SU-DHL-6 (cell line): ENCODE data around the gene LBX2.

Experiments used
- H2AFZ ChIP-seq: fragments of 200-600 bp; sonication (generic); 2 replicates; pipeline ENCODE4 v1.6.1; 2014; ENCODE audit warnings: low read depth, mild to moderate bottlenecking, moderate library complexity, mixed read lengths, antibody characterized with exemption, low read length; ENCODE audit not compliant: severe bottlenecking
- H3F3A ChIP-seq: fragments of 200-600 bp; shearing (Covaris generic); 2 replicates; pipeline ENCODE4 v1.6.0; 2016; ENCODE audit warnings: antibody characterized with exemption, mild to moderate bottlenecking; ENCODE audit not compliant: insufficient read depth
- H3K27ac ChIP-seq: fragments of 200-600 bp; sonication (generic); 2 replicates; pipeline ENCODE4 v1.5.1; 2016; ENCODE audit warnings: low read depth, mild to moderate bottlenecking, low read length, moderate library complexity, mixed read lengths
- H3K27me3 ChIP-seq: fragments of 200-600 bp; sonication (generic), shearing (Covaris generic); 2 replicates; pipeline ENCODE4 v1.6.0; 2014; ENCODE audit warnings: mild to moderate bottlenecking, low read length
- H3K36me3 ChIP-seq: fragments of 200-600 bp; sonication (generic); 2 replicates; pipeline ENCODE4 v1.6.1; 2014; ENCODE audit warnings: mild to moderate bottlenecking, low read length, mixed read lengths
- H3K4me2 ChIP-seq: fragments of 300-600, 200-600 bp; shearing (Covaris generic), sonication (generic); 2 replicates; pipeline ENCODE4 v1.6.0; 2014; ENCODE audit warnings: low read length, low read depth, mild to moderate bottlenecking; ENCODE audit not compliant: poor library complexity, severe bottlenecking
- H3K4me3 ChIP-seq: fragments of 200-600 bp; sonication (generic); 2 replicates; pipeline ENCODE4 v1.5.1; 2014; ENCODE audit warnings: antibody characterized with exemption, low read length, mild to moderate bottlenecking, mixed read lengths; ENCODE audit not compliant: insufficient read depth, poor library complexity, severe bottlenecking
- H3K79me2 ChIP-seq: fragments of 200-600 bp; sonication (generic); 2 replicates; pipeline ENCODE4 v1.6.1; 2014; ENCODE audit warnings: mild to moderate bottlenecking, low read length, moderate library complexity; ENCODE audit not compliant: insufficient read depth
- H3K9ac ChIP-seq: fragments of 200-600 bp; sonication (generic); 2 replicates; pipeline ENCODE4 v1.7.0; 2014; ENCODE audit warnings: mild to moderate bottlenecking, low read length
- H3K9me2 ChIP-seq: fragments of 200-600 bp; sonication (generic); replicated peaks from 2 replicates; pipeline ENCODE4 v1.6.1; 2014; ENCODE audit warnings: low read length; ENCODE audit not compliant: insufficient read depth
- H3K9me3 ChIP-seq: fragments of 200-600 bp; sonication (generic); 2 replicates; pipeline ENCODE4 v1.6.1; 2014; ENCODE audit warnings: low read length, mixed read lengths; ENCODE audit not compliant: insufficient read depth
- H4K20me1 ChIP-seq: fragments of 200-600 bp; sonication (generic); 2 replicates; pipeline ENCODE4 v1.6.1; 2014; ENCODE audit warnings: low read depth, mild to moderate bottlenecking, antibody characterized with exemption, low read length, moderate library complexity, mixed read lengths
- CTCF ChIP-seq: fragments of 200-600 bp; sonication (generic); IDR thresholded peaks from one replicate; pipeline ENCODE4 v1.5.1; 2017; ENCODE audit warnings: antibody characterized with exemption, mild to moderate bottlenecking, low read length, moderate library complexity; ENCODE audit not compliant: insufficient read depth, poor library complexity, severe bottlenecking
- EZH2phosphoT487 ChIP-seq: fragments of 200-600 bp; sonication (generic), shearing (Covaris generic); conservative IDR thresholded peaks from 2 replicates; pipeline ENCODE4 v1.6.1; 2018; ENCODE audit warnings: mild to moderate bottlenecking, antibody characterized with exemption, low read length, moderate library complexity, mixed read lengths

The LBX2 gene

GRCh38 chr2:74502720-74503505, 3.5 kb upstream of the LBX2 start:
- Histone ChIP-seq H3F3A (no peaks in the 10 kb centered on the region), H2AFZ (peak overlapping the region; percentile 52), H3K9me2 (no peaks in the 10 kb centered on the region), H3K9ac (peak overlapping the region; percentile 42), H3K36me3 (no peaks in the 10 kb centered on the region), H3K4me3 (peak overlapping the region; percentile 30), H3K27me3 (no peaks in the 10 kb centered on the region), H4K20me1 (no peaks in the 10 kb centered on the region), H3K79me2 (0 out of 2 replicates have a peak, but pooled peaks cover 3% of the 10 kb centered on the region), H3K27ac (no peak overlapping the region), H3K4me2 (peak overlapping the region; percentile 47), H3K9me3 (no peaks in the 10 kb centered on the region)
- TF ChIP-seq CTCF (peak; percentile 21), EZH2phosphoT487 (0 out of 2 replicates have a peak, but pooled peaks have one; percentile 31)

GRCh38 chr2:74502147-74502719, 2.8 kb upstream of the LBX2 start:
- H3K79me2 ChIP-seq: 0 out of 2 replicates have a peak, but pooled peaks cover 3% of the 10 kb centered on the region
- no peaks in the 10 kb centered on the region for H3F3A ChIP-seq
- no peak overlapping the region for H3K4me3 ChIP-seq
- TF ChIP-seq CTCF (no peak), EZH2phosphoT487 (no peak)
- no peak overlapping the region for H2AFZ ChIP-seq
- H3K9me2 ChIP-seq: no peaks in the 10 kb centered on the region
- no peaks in the 10 kb centered on the region for H3K9me3 ChIP-seq
- no peaks in the 10 kb centered on the region for H3K36me3 ChIP-seq
- H3K27ac ChIP-seq: no peak overlapping the region
- no peaks in the 10 kb centered on the region for H3K27me3 ChIP-seq
- H4K20me1 ChIP-seq: no peaks in the 10 kb centered on the region
- peak overlapping the region; percentile 47 for H3K4me2 ChIP-seq
- H3K9ac ChIP-seq: peak overlapping the region; percentile 42; the same call in 1 of the 2 replicates

GRCh38 chr2:74501335-74502071, 2.1 kb upstream of the LBX2 start:
- H4K20me1 ChIP-seq: no peaks in the 10 kb centered on the region
- H3K36me3 ChIP-seq: no peaks in the 10 kb centered on the region
- H3F3A ChIP-seq: no peaks in the 10 kb centered on the region
- no peak overlapping the region for H3K4me2 ChIP-seq
- H3K27ac ChIP-seq: no peak overlapping the region
- 0 out of 2 replicates have a peak, but pooled peaks cover under 1% of the 10 kb centered on the region for H3K79me2 ChIP-seq
- H2AFZ ChIP-seq: no peak overlapping the region
- no peaks in the 10 kb centered on the region for H3K9me2 ChIP-seq
- H3K4me3 ChIP-seq: no peak overlapping the region
- H3K9me3 ChIP-seq: no peaks in the 10 kb centered on the region
- H3K27me3 ChIP-seq: no peaks in the 10 kb centered on the region
- H3K9ac ChIP-seq: no peak overlapping the region
- TF ChIP-seq CTCF: no peak
- no peak for TF ChIP-seq EZH2phosphoT487
